Heart right ventricle (tissue), 16 donors: ENCODE data around the gene SELENOP. TPM values are rescaled to one million over a fixed set of nuclear protein-coding genes. Genes with fewer than 3 reads are reported as not detected.

ENCODE experiments used
- ATAC-seq, 8 donors: fragments of 200-7000 bp; cut with Tn5 transposase; one replicate each; pipeline ENCODE4 v1.9.1; 2020; ENCODE audit warnings: mild to moderate bottlenecking in 8 of 8, moderate library complexity in 8 of 8, moderate number of reproducible peaks in 1 of 8
- DNase-seq, 2 donors: peaks; one replicate each; pipeline ENCODE4 v3.0.0-alpha.2; 2020
- H3K27ac ChIP-seq, 10 donors: fragments of 200-600 bp; sonication (generic) in 2 of 10; one replicate each; pipeline versions ENCODE4 v1.5.0 to v1.8.0; 2020 to 2022; ENCODE audit warnings: mild to moderate bottlenecking in 3 of 10
- H3K27me3 ChIP-seq, 7 donors: fragments of 200-600 bp; one replicate each; pipeline ENCODE4 v1.8.0; 2021 to 2022; ENCODE audit warnings: mild to moderate bottlenecking in 2 of 7
- H3K36me3 ChIP-seq, 9 donors: fragments of 200-600 bp; sonication (generic) in 1 of 9; one replicate each; pipeline versions ENCODE4 v1.5.0 to v1.8.0; 2020 to 2022; ENCODE audit warnings: mild to moderate bottlenecking in 2 of 9
- H3K4me1 ChIP-seq, 9 donors: fragments of 200-600 bp; sonication (generic) in 1 of 9; one replicate each; pipeline versions ENCODE4 v1.5.0 to v1.8.0; 2020 to 2022; ENCODE audit warnings: mild to moderate bottlenecking in 4 of 9
- H3K4me3 ChIP-seq, 10 donors: fragments of 200-600 bp; sonication (generic) in 2 of 10; one replicate each; pipeline versions ENCODE4 v1.5.0 to v1.8.0; 2020 to 2022; ENCODE audit warnings: mild to moderate bottlenecking in 7 of 10, moderate library complexity in 2 of 10
- H3K9me3 ChIP-seq, 11 donors: fragments of 200-600 bp in 10 of 11; sonication (generic) in 2 of 11; one replicate each; pipeline versions ENCODE4 v1.5.0 to v1.8.0; 2013 to 2022; ENCODE audit warnings: mild to moderate bottlenecking in 2 of 11, control low read depth in 1 of 11, moderate library complexity in 1 of 11
- CTCF ChIP-seq, 9 donors: fragments of 200-600 bp; sonication (generic) in 2 of 9; IDR thresholded peaks; one replicate each; pipeline versions ENCODE4 v1.5.0 to v1.8.0; 2021 to 2022; ENCODE audit warnings: antibody characterized with exemption in 9 of 9, mild to moderate bottlenecking in 5 of 9, moderate library complexity in 1 of 9
- WGBS, 2 donors: extraction: QIAGEN DNeasy Blood & Tissue Kit; methylation state at CpG; one replicate each; pipeline ENCODE4 v1.1.7; 2013; ENCODE audit warnings: inconsistent platforms in 1 of 2; 5-methylcytosine and 5-hydroxymethylcytosine counted together
- intact Hi-C, 10 donors: fragments of 100-400 bp; cut with DNase I; formaldehyde crosslinking; loops; one replicate each; pipeline versions ENCODE4 v1.11.1 to v1.14.2; 2022
- polyA plus RNA-seq, 2 donors: library from polyadenylated mRNA; stranded (reverse); fragments of 200-250 nt; gene quantifications; one replicate each; pipeline ENCODE4 v1.2.3, GENCODE V29; 2013
- total RNA-seq, 10 donors: library from RNA; stranded (reverse); fragmentation: NEBNext Ultra II Directional in 3 of 10; extraction: Animal tissue kit (Norgen Biotek cat#: 25700) in 3 of 10; gene quantifications; one replicate each; pipeline versions ENCODE4 v1.2.1 to v1.2.4, GENCODE V29; 2021 to 2023
- donor health status: Arrhythmogenic right ventricular cardiomyopathy.
- donor health status: ischemic (EF 13 %, LVEDD 7.1; RV severe dilation, severe dysfunction).
- donor health status: healthy with polysubstance abuse.
- donor health status: DM: no; HTN: yes; CAD: no.
- donor health status: DM: no; HTN: no; CAD: no.
- donor health status: ischemic (EF 25% LVEDD 6.9; RV normal size, moderate dysfunction).
- donor health status: ischemic (EF 25% LVEDD 5.7; RV mildly dilated, moderate dysfunction).
- donor health status: healthy.
- donor health status: DM: yes; HTN: yes; CAD: no.
- donor health status: Ischemic cardiomyopathy.
- donor health status: ischemic (EF 35%, LVEDD 5.7; RV mildly dilated, moderate dysfunction).
- donor health status: nonischemic (EF 11% LVEDD 7.7; RV severe dilation, severe dysfunction).
- donor health status: DM: yes; HTN: yes; CAD: no.
- donor health status: PGD.
- donor health status: ischemic (EF 29% LVEDD 5.4; RV normal size, mild dysfunction).
- donor health status: nonischemic (EF 23%, LVEDD 6.1; RV moderate dilation, normal function).

Gene SELENOP
- total and polyA plus RNA-seq, 12 donors, result 45.9 to 373 (median 169) TPM

GRCh38 chr5:42800748-42801330 lies 10.9 kb downstream of the SELENOP start:
- no peaks in the 10 kb centered on the region for H3K4me1 ChIP-seq
- TF ChIP-seq CTCF (IDR thresholded peaks at IDR 0.05), result no peak
- WGBS, 2 donors, result 85% methylated on average over 8 of the region's 8 CpGs
- ATAC-seq, result no peak
- H3K4me3 ChIP-seq, result no peak overlapping the region
- no peak overlapping the region for H3K27ac ChIP-seq
- H3K36me3 ChIP-seq, result peaks cover 0 to 72% (median 47%) of the 10 kb centered on the region in 9 donors
- H3K9me3 ChIP-seq, result peaks cover 0 to 12% (median 0%) of the 10 kb centered on the region in 11 donors
- H3K27me3 ChIP-seq, result no peaks in the 10 kb centered on the region
- DNase-seq, result no peak
- intact Hi-C loops, result loop anchor here in 3 of 10 donors (10.0 kb wide), 1 partner anchor 84 kb away; no protein-coding TSS in a partner anchor

- Histone ChIP-seq H3K36me3 (peaks cover 0 to 60% (median 38%) of the 10 kb centered on the region in 9 donors), H3K27ac (no peak overlapping the region), H3K9me3 (peaks cover 0 to 12% (median 0%) of the 10 kb centered on the region in 11 donors), H3K27me3 (no peaks in the 10 kb centered on the region), H3K4me3 (no peak overlapping the region), H3K4me1 (no peaks in the 10 kb centered on the region)
- no peak for DNase-seq
- TF ChIP-seq CTCF (IDR thresholded peaks at IDR 0.05), result no peak
- WGBS, 2 donors, result 95 to 97% methylated on average over 9 of the region's 9 CpGs
- intact Hi-C loops, result loop anchor here in 3 of 10 donors (10.0 kb wide), 1 partner anchor 85 kb away; no protein-coding TSS in a partner anchor
- ATAC-seq, result no peak
Measured at GRCh38 chr5:42799668-42800114, 12.0 kb downstream of the SELENOP start.

- no peak for ATAC-seq
- peaks cover 0 to 55% (median 34%) of the 10 kb centered on the region in 9 donors for H3K36me3 ChIP-seq
- intact Hi-C loops, result no loop called here
Measured at GRCh38 chr5:42799241-42799608, 12.5 kb downstream of the SELENOP start.

More at GRCh38 chr5:42799241-42799608, 12.5 kb downstream of the SELENOP start:
- no peak overlapping the region for H3K4me3 ChIP-seq
- no peaks in the 10 kb centered on the region for H3K27me3 ChIP-seq
- no peak overlapping the region for H3K27ac ChIP-seq
- no peak for DNase-seq
- H3K4me1 ChIP-seq, result no peaks in the 10 kb centered on the region
- TF ChIP-seq CTCF (IDR thresholded peaks at IDR 0.05), result no peak
- peaks cover 0 to 14% (median 0%) of the 10 kb centered on the region in 11 donors for H3K9me3 ChIP-seq
